IMR-90 (cell line): ENCODE results near the gene UBE2K. TPM values are rescaled to one million over a fixed set of nuclear protein-coding genes. Genes with fewer than 3 reads are reported as not detected.

Source experiments
- ATAC-seq: fragments of 200-7000 bp; cut with Tn5 transposase; 2 replicates; pipeline ENCODE4 v1.9.1; 2020; ENCODE audit warnings: low read depth, mild to moderate bottlenecking, moderate library complexity
- BruUV-seq: library from RNA; stranded (reverse); fragments of 400-500 nt; replicated peaks from 2 replicates; lab custom pipeline; 2021; lab: Mats Ljungman, UMichigan
- CTCF ChIA-PET: fragments of 300-600 bp; formaldehyde crosslinking; extraction: SDS; loops from one replicate; lab custom pipeline; 2021; ENCODE audit warnings: antibody characterized with exemption; lab: Yijun Ruan, JAX
- POLR2A ChIA-PET: fragments of 300-600 bp; sonication (Branson Sonifier 250); formaldehyde crosslinking; loops from one replicate; lab custom pipeline; 2022; ENCODE audit warnings: antibody characterized with exemption; ENCODE audit not compliant: unreplicated experiment; lab: Charles Lee
- DNase-seq: peaks from one replicate; pipeline ENCODE4 v3.0.0; 2013
- H2AFZ ChIP-seq: replicated peaks from 2 replicates; pipeline ENCODE3; 2013; ENCODE audit warnings: low read length, mild to moderate bottlenecking; ENCODE audit not compliant: poor library complexity
- H2AK5ac ChIP-seq: 2 replicates; pipeline ENCODE4 v1.6.1; 2013; ENCODE audit warnings: low read depth, low read length, inconsistent platforms
- H2AK9ac ChIP-seq: replicated peaks from 2 replicates; pipeline ENCODE3; 2013; ENCODE audit warnings: mild to moderate bottlenecking, low read depth, low read length, moderate library complexity; ENCODE audit not compliant: poor library complexity
- H2BK120ac ChIP-seq: 2 replicates; pipeline ENCODE4 v1.6.1; 2013; ENCODE audit warnings: low read depth, low read length, inconsistent platforms
- H2BK15ac ChIP-seq: 3 replicates; pipeline ENCODE4 v1.6.1; 2013; ENCODE audit warnings: low read depth, low read length, inconsistent platforms
- H2BK20ac ChIP-seq: 2 replicates; pipeline ENCODE4 v1.6.1; 2013; ENCODE audit warnings: low read depth, mild to moderate bottlenecking, inconsistent platforms, low read length, moderate library complexity
- H2BK5ac ChIP-seq: 2 replicates; pipeline ENCODE4 v1.6.1; 2013; ENCODE audit warnings: mild to moderate bottlenecking, low read depth, low read length, inconsistent platforms; ENCODE audit not compliant: poor library complexity, severe bottlenecking
- H3K14ac ChIP-seq: replicated peaks from 2 replicates; pipeline ENCODE4 v1.6.1; 2013; ENCODE audit warnings: low read depth, low read length, inconsistent platforms
- H3K18ac ChIP-seq: 2 replicates; pipeline ENCODE4 v1.6.1; 2013; ENCODE audit warnings: low read depth, low read length, control low read depth
- H3K23ac ChIP-seq: 2 replicates; pipeline ENCODE4 v1.6.1; 2013; ENCODE audit warnings: low read depth, low read length, inconsistent platforms
- H3K27ac ChIP-seq: 2 replicates; pipeline ENCODE4 v1.5.1; 2013; ENCODE audit warnings: mild to moderate bottlenecking, control low read depth, low read length; ENCODE audit not compliant: insufficient read depth
- H3K27me3 ChIP-seq: 2 replicates; pipeline ENCODE4 v1.6.1; 2013; ENCODE audit warnings: low read length; ENCODE audit not compliant: control insufficient read depth, insufficient read depth
- H3K36me3 ChIP-seq: 2 replicates; pipeline ENCODE4 v1.6.1; 2013; ENCODE audit warnings: low read length, mixed read lengths; ENCODE audit not compliant: control insufficient read depth, insufficient read depth
- H3K4ac ChIP-seq: 2 replicates; pipeline ENCODE4 v1.6.1; 2013; ENCODE audit warnings: low read depth, low read length, inconsistent platforms
- H3K4me1 ChIP-seq: 2 replicates; pipeline ENCODE4 v1.6.1; 2013; ENCODE audit warnings: low read length, mixed read lengths; ENCODE audit not compliant: control insufficient read depth, insufficient read depth
- H3K4me2 ChIP-seq: 2 replicates; pipeline ENCODE4 v1.6.1; 2013; ENCODE audit warnings: low read depth, mild to moderate bottlenecking, control low read depth, low read length, moderate library complexity
- H3K4me3 ChIP-seq: 2 replicates; pipeline ENCODE4 v1.5.1; 2013; ENCODE audit warnings: low read depth, mild to moderate bottlenecking, control low read depth, low read length, moderate library complexity; ENCODE audit not compliant: insufficient read depth
- H3K56ac ChIP-seq: 2 replicates; pipeline ENCODE4 v1.6.1; 2013; ENCODE audit warnings: low read length, inconsistent platforms; ENCODE audit not compliant: insufficient read depth; ENCODE audit errors: extremely low read depth
- H3K79me1 ChIP-seq, 2 experiments: 2 replicates each; pipeline ENCODE4 v1.6.1; 2013; ENCODE audit warnings: low read length in 2 of 2, inconsistent platforms in 1 of 2, low read depth in 1 of 2
- H3K9ac ChIP-seq: 2 replicates; pipeline ENCODE4 v1.6.1; 2013; ENCODE audit warnings: low read depth, low read length, control low read depth
- H3K9me1 ChIP-seq: 2 replicates; pipeline ENCODE4 v1.6.1; 2013; ENCODE audit warnings: low read length, inconsistent platforms; ENCODE audit not compliant: insufficient read depth
- H3K9me3 ChIP-seq: 2 replicates; pipeline ENCODE4 v1.6.1; 2013; ENCODE audit warnings: low read length; ENCODE audit not compliant: control insufficient read depth, insufficient read depth
- H4K20me1 ChIP-seq: 2 replicates; pipeline ENCODE4 v1.6.1; 2013; ENCODE audit warnings: low read length, inconsistent platforms; ENCODE audit not compliant: insufficient read depth
- H4K5ac ChIP-seq: 2 replicates; pipeline ENCODE4 v1.6.1; 2013; ENCODE audit warnings: mild to moderate bottlenecking, low read depth, low read length, control low read depth
- H4K8ac ChIP-seq, 2 experiments: 2 replicates each; pipeline ENCODE4 v1.6.1; 2013; ENCODE audit warnings: low read depth in 2 of 2, low read length in 2 of 2, control low read depth in 1 of 2, inconsistent platforms in 1 of 2
- H4K91ac ChIP-seq: 2 replicates; pipeline ENCODE4 v1.6.1; 2013; ENCODE audit warnings: low read depth, low read length, inconsistent platforms; ENCODE audit not compliant: insufficient read depth
- BHLHE40 ChIP-seq: fragments of 150-350 bp; IDR thresholded peaks from 2 replicates; pipeline ENCODE4 v1.6.1; 2016; ENCODE audit warnings: mild to moderate bottlenecking, low read depth, low read length
- CEBPB ChIP-seq: IDR thresholded peaks from 2 replicates; pipeline ENCODE4 v1.6.1; 2012; ENCODE audit warnings: low read depth, low read length, improper control_type of control experiment
- FOS ChIP-seq: fragments of 150-350 bp; IDR thresholded peaks from 2 replicates; pipeline ENCODE4 v1.6.1; 2016; ENCODE audit warnings: low read depth, low read length
- POLR2A ChIP-seq: IDR thresholded peaks from 2 replicates; pipeline ENCODE4 v1.6.1; 2012; ENCODE audit warnings: mild to moderate bottlenecking, low read depth, low read length
- RCOR1 ChIP-seq: IDR thresholded peaks from 2 replicates; pipeline ENCODE4 v1.6.1; 2012; ENCODE audit warnings: mild to moderate bottlenecking, low read length, improper control_type of control experiment; ENCODE audit not compliant: insufficient replicate concordance
- USF2 ChIP-seq: fragments of 150-350 bp; IDR thresholded peaks from 2 replicates; pipeline ENCODE4 v1.6.1; 2017; ENCODE audit warnings: mild to moderate bottlenecking, antibody characterized with exemption, low read length, low read depth
- dilution Hi-C: fragments of 300-500 bp; cut with HindIII; formaldehyde crosslinking; loops from one replicate; pipeline ENCODE4 v1.14.3; 2018; ENCODE audit warnings: low sequenced_read_pairs; ENCODE audit not compliant: unreplicated experiment
- in situ Hi-C: fragments of 300-500 bp; cut with MboI; formaldehyde crosslinking; loops from 3 replicates; pipeline ENCODE4 v1.14.3; 2019; ENCODE audit warnings: low sequenced_read_pairs, inconsistent platforms, mixed read lengths
- intact Hi-C: fragments of 100-400 bp; cut with micrococcal nuclease; formaldehyde crosslinking; loops from 2 replicates; pipeline ENCODE4 v1.10.0; 2022
- polyA plus RNA-seq, 3 experiments: library from polyadenylated mRNA; depleted of rRNA; stranded (reverse); fragments of >200 nt; gene quantifications; 2 replicates each; pipeline ENCODE4 v1.2.3, GENCODE V29; 2012; ENCODE audit warnings: low replicate concordance in 1 of 3
- total RNA-seq: library from RNA; depleted of rRNA; stranded (reverse); fragments of >200 nt; gene quantifications from 2 replicates; pipeline ENCODE4 v1.2.3, GENCODE V29; 2012

The UBE2K gene
- total and polyA plus RNA-seq, 2 of the 4 experiments (the other 2 are of a cell fraction), result 17.7 to 44.8 TPM

- H3K79me1 ChIP-seq, result no peaks in the 10 kb centered on the region
- H3K18ac ChIP-seq, result no peak overlapping the region
- no peak overlapping the region for H3K4ac ChIP-seq
- H3K27me3 ChIP-seq, result no peaks in the 10 kb centered on the region
- no peak overlapping the region for H2BK120ac ChIP-seq
- H4K8ac ChIP-seq, result no peak overlapping the region
- no peak overlapping the region for H2AFZ ChIP-seq
- H3K9me3 ChIP-seq, result no peaks in the 10 kb centered on the region
- BruUV-seq, result no TSS peak
- H4K91ac ChIP-seq, result no peak overlapping the region
- H3K4me3 ChIP-seq, result no peak overlapping the region
- dilution Hi-C loops (no loop called here), intact Hi-C loops (no loop called here), in situ Hi-C loops (loop anchor here (10.0 to 25.0 kb wide), 2 partner anchors 278 to 625 kb away; no protein-coding TSS in a partner anchor)
- H4K20me1 ChIP-seq, result no peaks in the 10 kb centered on the region
- no peak overlapping the region for H2BK20ac ChIP-seq
- H3K14ac ChIP-seq, result no peak overlapping the region
- H4K5ac ChIP-seq, result no peak overlapping the region
- TF ChIP-seq RCOR1, result no peak
- no peak for TF ChIP-seq FOS
- TF ChIP-seq USF2, result no peak
- TF ChIP-seq POLR2A, result no peak
- TF ChIP-seq CEBPB, result no peak
- TF ChIP-seq BHLHE40, result no peak
- no peak overlapping the region for H2BK5ac ChIP-seq
- no peaks in the 10 kb centered on the region for H3K36me3 ChIP-seq
- H3K56ac ChIP-seq, result no peak overlapping the region
- H3K4me2 ChIP-seq, result no peak overlapping the region
- H3K9ac ChIP-seq, result no peak overlapping the region
- POLR2A ChIA-PET, result no interaction called here
- H3K9me1 ChIP-seq, result no peaks in the 10 kb centered on the region
- H2BK15ac ChIP-seq, result no peak overlapping the region
- no peak overlapping the region for H3K23ac ChIP-seq
- no peaks in the 10 kb centered on the region for H3K4me1 ChIP-seq
- CTCF ChIA-PET, result interaction anchor here (0.6 kb wide), 1 partner anchor 377 kb away, joined by 3 read pairs; no protein-coding TSS in a partner anchor
- ATAC-seq, result no peak
- H2AK5ac ChIP-seq, result no peak overlapping the region
- DNase-seq, result no peak
- no peak overlapping the region for H2AK9ac ChIP-seq
- H3K27ac ChIP-seq, result no peak overlapping the region
Observed at GRCh38 chr4:39687014-39687413, 10.9 kb upstream of the UBE2K start.
